Activated CD4-positive, alpha-beta T cell treated with anti-CD3 and anti-CD28 coated beads for 1 hour (primary cell): ENCODE measurements around the gene TMEM181.
A peak's percentile ranks its signal among the peaks of the same experiment; 100 is the strongest.
"Not testable (repeated sequence)": the region's sequence is repeated elsewhere in the genome, so short reads cannot be mapped to it uniquely, and the experiment has no call there.

Source experiments
- DNase-seq: peaks from one replicate; pipeline ENCODE4 v3.0.0-alpha.2; 2020

The TMEM181 gene

GRCh38 chr6:158559895-158560835 is at the start of gene TMEM181:
TSS of gene TMEM181 (plus strand) at chr6:158560091. CDS start at chr6:158560225, 134 bp downstream.
- peak; percentile 85 for DNase-seq

- DNase-seq: no peak
These were observed 47.1 kb upstream of the TMEM181 start for GRCh38 chr6:158512809-158513208.

GRCh38 chr6:158514176-158514575 is 45.7 kb upstream of the TMEM181 start:
- DNase-seq: no peak

GRCh38 chr6:158514991-158515390 is 44.9 kb upstream of the TMEM181 start:
- no peak for DNase-seq

- DNase-seq: no peak
These were observed 43.8 kb upstream of the TMEM181 start for GRCh38 chr6:158516098-158516497.

- no peak for DNase-seq
These were observed 42.9 kb upstream of the TMEM181 start for GRCh38 chr6:158517038-158517437.

GRCh38 chr6:158517581-158517980 is 42.3 kb upstream of the TMEM181 start:
- DNase-seq: no peak

GRCh38 chr6:158518191-158519127 is 41.4 kb upstream of the TMEM181 start:
- DNase-seq: peak; percentile 27

- DNase-seq: no peak
These were observed 40.6 kb upstream of the TMEM181 start for GRCh38 chr6:158519300-158519699.

- DNase-seq: no peak
These were observed 40.1 kb upstream of the TMEM181 start for GRCh38 chr6:158519761-158520160.

- DNase-seq: not testable (repeated sequence)
These were observed 38.9 kb upstream of the TMEM181 start for GRCh38 chr6:158520975-158521374.

- DNase-seq: no peak
These were observed 38.1 kb upstream of the TMEM181 start for GRCh38 chr6:158521759-158522158.

GRCh38 chr6:158522616-158523015 is 37.3 kb upstream of the TMEM181 start:
- DNase-seq: no peak

GRCh38 chr6:158524311-158524710 is 35.6 kb upstream of the TMEM181 start:
- DNase-seq: no peak

- not testable (repeated sequence) for DNase-seq
These were observed 32.0 kb upstream of the TMEM181 start for GRCh38 chr6:158527858-158528257.

GRCh38 chr6:158528826-158529225 is 31.1 kb upstream of the TMEM181 start:
- DNase-seq: no peak

- no peak for DNase-seq
These were observed 30.3 kb upstream of the TMEM181 start for GRCh38 chr6:158529629-158530028.

- DNase-seq: no peak
These were observed 28.3 kb upstream of the TMEM181 start for GRCh38 chr6:158531566-158531965.

- no peak for DNase-seq
These were observed 27.9 kb upstream of the TMEM181 start for GRCh38 chr6:158531970-158532369.

GRCh38 chr6:158536084-158536890 is 23.6 kb upstream of the TMEM181 start:
- peak; percentile 43 for DNase-seq

- DNase-seq: no peak
These were observed 22.7 kb upstream of the TMEM181 start for GRCh38 chr6:158536891-158537798.
